ENCODE results near the gene CBFA2T3.

Gene CBFA2T3

DNA sequence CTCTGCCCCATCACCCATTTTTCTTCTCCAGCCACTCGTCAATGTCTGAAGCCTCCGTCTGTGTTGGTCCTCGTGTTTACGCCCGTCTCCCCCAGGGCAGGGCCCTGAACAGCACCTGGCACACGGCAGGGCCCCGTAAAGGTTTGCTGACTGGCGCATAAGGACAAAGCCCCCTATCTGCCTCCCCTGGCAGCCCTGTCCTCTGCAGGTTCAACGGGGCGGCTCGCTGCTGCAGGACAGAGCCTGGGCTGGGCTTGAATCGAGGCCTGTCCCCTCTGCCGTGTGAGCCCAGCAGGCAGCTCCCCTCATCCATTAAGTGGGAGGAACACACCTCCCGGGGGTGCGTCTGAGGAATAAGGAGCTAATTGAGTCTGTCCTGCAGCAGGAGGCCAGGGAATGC is 64.5 kb downstream of the CBFA2T3 start:
- TF ChIP-seq, protein P1, sequence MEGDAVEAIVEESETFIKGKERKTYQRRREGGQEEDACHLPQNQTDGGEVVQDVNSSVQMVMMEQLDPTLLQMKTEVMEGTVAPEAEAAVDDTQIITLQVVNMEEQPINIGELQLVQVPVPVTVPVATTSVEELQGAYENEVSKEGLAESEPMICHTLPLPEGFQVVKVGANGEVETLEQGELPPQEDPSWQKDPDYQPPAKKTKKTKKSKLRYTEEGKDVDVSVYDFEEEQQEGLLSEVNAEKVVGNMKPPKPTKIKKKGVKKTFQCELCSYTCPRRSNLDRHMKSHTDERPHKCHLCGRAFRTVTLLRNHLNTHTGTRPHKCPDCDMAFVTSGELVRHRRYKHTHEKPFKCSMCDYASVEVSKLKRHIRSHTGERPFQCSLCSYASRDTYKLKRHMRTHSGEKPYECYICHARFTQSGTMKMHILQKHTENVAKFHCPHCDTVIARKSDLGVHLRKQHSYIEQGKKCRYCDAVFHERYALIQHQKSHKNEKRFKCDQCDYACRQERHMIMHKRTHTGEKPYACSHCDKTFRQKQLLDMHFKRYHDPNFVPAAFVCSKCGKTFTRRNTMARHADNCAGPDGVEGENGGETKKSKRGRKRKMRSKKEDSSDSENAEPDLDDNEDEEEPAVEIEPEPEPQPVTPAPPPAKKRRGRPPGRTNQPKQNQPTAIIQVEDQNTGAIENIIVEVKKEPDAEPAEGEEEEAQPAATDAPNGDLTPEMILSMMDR (IDR thresholded peaks at IDR 0.05; ENCODE audit: control insufficient read depth, insufficient read depth, low read depth, low read length, missing control alignments): no peak
- no peak overlapping the region for H3K4me3 ChIP-seq (ENCODE audit: control insufficient read depth, low read depth, low read length)
- DNase-seq (ENCODE audit: low read depth): no peak

DNA sequence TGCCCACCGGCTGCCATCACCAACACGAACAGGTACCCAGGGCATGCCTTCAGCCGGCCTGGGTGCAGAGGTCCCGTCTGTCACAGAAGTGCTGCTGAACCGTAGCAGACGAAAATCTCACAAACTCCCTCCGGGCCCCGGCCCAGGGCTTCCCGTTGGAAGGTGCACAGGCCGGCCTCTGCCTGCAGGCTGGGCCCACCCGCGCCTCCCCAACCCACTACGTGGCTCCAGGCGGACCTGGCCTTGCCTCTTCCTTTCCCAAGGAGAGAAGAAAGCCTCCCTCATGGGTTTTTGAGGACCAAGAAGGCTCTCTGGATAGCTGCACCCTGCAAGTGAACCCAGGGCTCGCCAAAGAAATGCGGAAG is 65.1 kb downstream of the CBFA2T3 start:
- no peak overlapping the region for H3K4me3 ChIP-seq (ENCODE audit: control insufficient read depth, low read depth, low read length)
- no peak for DNase-seq (ENCODE audit: low read depth)
- TF ChIP-seq, protein P1 (IDR thresholded peaks at IDR 0.05; ENCODE audit: control insufficient read depth, insufficient read depth, low read depth, low read length, missing control alignments): no peak

DNA sequence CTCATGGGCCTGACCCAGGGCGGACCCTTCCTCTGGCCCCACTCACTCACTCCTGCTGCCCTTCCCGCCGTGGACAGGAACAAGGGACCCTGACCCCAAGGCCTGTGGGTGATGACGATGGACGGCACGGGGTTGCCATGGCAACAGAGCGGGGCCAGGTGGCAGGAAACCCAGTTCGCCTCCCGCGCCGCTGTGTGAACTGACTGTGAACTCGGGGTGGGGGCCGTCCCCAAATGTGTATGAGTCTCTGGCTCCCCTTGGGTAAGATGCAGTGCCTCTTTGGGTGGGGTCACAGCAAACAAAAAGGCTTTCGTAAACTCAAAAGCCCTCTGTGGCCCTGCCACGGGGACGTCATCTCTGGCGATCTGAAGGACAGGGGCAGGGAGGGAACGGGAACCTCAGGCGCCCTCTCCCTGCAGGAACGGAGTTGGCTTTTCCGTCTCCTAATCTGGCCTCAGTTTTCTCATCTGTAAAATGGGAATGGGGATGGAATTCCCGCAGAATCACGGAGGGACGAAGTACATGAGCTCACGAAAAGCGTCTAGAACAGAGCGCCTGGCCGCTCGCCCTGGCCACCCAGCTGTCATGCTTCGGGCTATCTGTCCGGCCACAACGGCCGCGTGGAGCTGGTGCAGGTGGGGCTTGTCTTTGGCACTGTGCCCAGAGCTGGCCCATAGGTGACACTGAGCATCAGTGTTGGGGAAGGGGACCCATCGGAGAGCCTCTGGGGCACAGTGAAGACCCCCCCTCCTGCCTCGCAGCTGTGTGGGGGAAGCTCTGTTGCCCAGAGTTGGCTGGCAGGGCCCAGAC is 65.7 kb downstream of the CBFA2T3 start:
- TF ChIP-seq, protein P1 (IDR thresholded peaks at IDR 0.05; ENCODE audit: control insufficient read depth, insufficient read depth, low read depth, low read length, missing control alignments): no peak
- H3K4me3 ChIP-seq (ENCODE audit: control insufficient read depth, low read depth, low read length): no peak overlapping the region
- DNase-seq (ENCODE audit: low read depth): no peak

DNA sequence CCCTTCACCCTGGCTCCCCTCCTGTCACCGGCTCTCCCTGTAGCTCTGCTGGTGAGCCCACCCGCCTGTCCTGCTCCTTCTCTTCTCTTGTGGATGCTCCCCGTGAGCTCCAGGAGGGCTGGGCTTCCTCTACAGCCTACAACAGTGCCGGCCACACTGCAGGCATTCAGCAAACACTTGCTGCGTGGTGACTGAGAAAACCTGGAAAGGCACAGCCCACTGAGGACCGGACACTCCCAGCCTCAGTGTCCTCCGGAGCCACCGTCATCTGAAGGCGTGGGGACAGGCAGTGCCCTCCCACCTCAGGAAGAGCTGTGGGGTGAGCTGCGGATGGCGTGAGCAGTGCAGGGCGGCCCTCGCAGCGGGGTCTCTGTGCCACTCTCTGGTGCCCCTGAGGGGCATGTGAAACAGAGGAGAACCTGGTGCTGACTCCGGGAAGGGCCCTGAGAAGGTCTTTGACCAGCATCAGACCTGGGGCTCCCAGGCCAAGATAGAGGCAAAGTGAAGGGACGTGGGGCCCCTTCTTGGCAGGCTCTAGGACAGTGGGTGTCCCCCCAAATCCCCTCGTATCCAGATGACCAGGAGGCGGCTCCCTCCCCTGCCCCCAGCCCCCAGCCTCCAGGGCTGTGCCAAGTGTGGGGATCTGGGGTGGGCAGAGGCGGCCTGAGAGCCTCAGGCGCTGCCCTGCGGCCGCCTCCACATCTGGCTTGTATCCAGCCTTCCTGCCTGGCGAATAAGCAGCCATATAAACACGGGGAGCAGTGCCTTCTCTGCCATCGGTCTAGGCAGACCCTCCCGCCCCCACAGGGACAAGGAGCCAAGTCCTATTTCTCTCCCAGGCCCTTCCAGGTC is 66.5 kb downstream of the CBFA2T3 start:
- DNase-seq (ENCODE audit: low read depth): no peak
- TF ChIP-seq, protein P1 (IDR thresholded peaks at IDR 0.05; ENCODE audit: control insufficient read depth, insufficient read depth, low read depth, low read length, missing control alignments): no peak
- no peak overlapping the region for H3K4me3 ChIP-seq (ENCODE audit: control insufficient read depth, low read depth, low read length)

DNA sequence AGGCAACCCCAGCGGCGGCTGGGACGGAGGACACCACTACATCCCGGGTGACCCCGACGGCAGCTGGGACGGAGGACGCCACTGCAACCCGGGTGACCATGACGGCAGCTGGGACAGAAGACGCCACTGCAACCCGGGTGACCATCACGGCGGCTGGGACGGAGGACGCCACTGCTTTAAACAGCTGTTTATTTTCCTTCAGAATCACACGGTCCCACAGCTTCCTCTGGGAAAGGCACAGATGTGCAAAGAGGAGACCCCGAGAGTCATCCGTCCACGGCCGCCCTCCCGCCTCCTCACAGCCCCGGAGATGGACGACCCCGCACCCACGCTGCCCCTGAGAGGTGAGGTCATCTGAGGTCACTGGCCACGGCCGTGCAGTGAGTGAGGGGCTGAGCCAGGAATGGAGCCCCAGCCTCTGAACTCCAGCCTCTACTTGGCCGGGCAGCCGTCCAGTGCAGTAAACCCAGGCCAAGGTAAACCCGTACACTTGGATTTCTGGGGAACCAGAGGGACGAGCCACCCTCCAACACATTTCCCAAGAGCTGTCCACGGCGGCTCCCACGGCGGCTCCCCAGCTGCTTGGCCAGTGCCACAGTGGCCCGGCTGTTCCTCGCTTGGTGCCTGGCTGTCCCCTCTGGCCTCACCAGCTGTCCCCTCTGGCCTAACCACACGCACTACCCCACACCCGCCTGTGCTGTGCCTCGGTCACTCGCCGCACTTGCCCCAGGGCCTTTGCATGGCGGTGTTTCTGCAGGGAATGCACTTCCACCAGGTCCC is 67.4 kb downstream of the CBFA2T3 start:
- TF ChIP-seq, protein P1 (IDR thresholded peaks at IDR 0.05; ENCODE audit: control insufficient read depth, insufficient read depth, low read depth, low read length, missing control alignments): no peak
- DNase-seq (ENCODE audit: low read depth): no peak
- H3K4me3 ChIP-seq (ENCODE audit: control insufficient read depth, low read depth, low read length): no peak overlapping the region

GRCh38 chr16:88908307-88908706 is 68.7 kb downstream of the CBFA2T3 start:
- TF ChIP-seq, protein P1 (IDR thresholded peaks at IDR 0.05; ENCODE audit: control insufficient read depth, insufficient read depth, low read depth, low read length, missing control alignments): no peak
- no peak overlapping the region for H3K4me3 ChIP-seq (ENCODE audit: control insufficient read depth, low read depth, low read length)
- no peak for DNase-seq (ENCODE audit: low read depth)
